IPS DF 6.9 (cell line): ENCODE results near the gene HOXA10.

Experiments
- DNase-seq: peaks from one replicate; pipeline ENCODE4 v3.0.0-alpha.2; 2013; ENCODE audit warnings: low read depth, low spot score
- H3K27ac ChIP-seq: one replicate; pipeline ENCODE4 v1.5.1; 2013; ENCODE audit warnings: low read length, control low read depth
- H3K27me3 ChIP-seq: 2 replicates; pipeline ENCODE4 v1.6.1; 2013; ENCODE audit warnings: mild to moderate bottlenecking, low read length; ENCODE audit not compliant: control insufficient read depth, insufficient read depth
- H3K36me3 ChIP-seq: 2 replicates; pipeline ENCODE4 v1.6.1; 2013; ENCODE audit warnings: low read length; ENCODE audit not compliant: control insufficient read depth, insufficient read depth
- H3K4me1 ChIP-seq: 2 replicates; pipeline ENCODE4 v1.6.1; 2013; ENCODE audit warnings: low read length; ENCODE audit not compliant: control insufficient read depth, insufficient read depth
- H3K4me3 ChIP-seq: 2 replicates; pipeline ENCODE4 v1.5.1; 2013; ENCODE audit warnings: mild to moderate bottlenecking, low read length
- H3K9me3 ChIP-seq: 2 replicates; pipeline ENCODE4 v1.6.1; 2013; ENCODE audit warnings: low read length, inconsistent platforms; ENCODE audit not compliant: control insufficient read depth, insufficient read depth
- WGBS: extraction: QIAGEN DNeasy Blood & Tissue Kit; methylation state at CpG from one replicate; pipeline ENCODE4 v1.1.7; 2013; ENCODE audit warnings: mixed read lengths, missing lambda C conversion rate; ENCODE audit not compliant: insufficient read length, insufficient coverage; 5-methylcytosine and 5-hydroxymethylcytosine counted together

Gene HOXA10

GRCh38 chr7:27203365-27203953 lies 29.3 kb upstream of the HOXA10 start:
- Histone ChIP-seq H3K9me3 (no peaks in the 10 kb centered on the region), H3K36me3 (no peaks in the 10 kb centered on the region), H3K27me3 (peaks cover 93% of the 10 kb centered on the region), H3K4me3 (no peak overlapping the region), H3K27ac (no peak overlapping the region), H3K4me1 (no peaks in the 10 kb centered on the region)
- WGBS: no CpG with 5 or more reads among the region's 10 CpGs
- DNase-seq: no peak

- H3K9me3 ChIP-seq: no peaks in the 10 kb centered on the region
- no peak for DNase-seq
- H3K27me3 ChIP-seq: peaks cover 93% of the 10 kb centered on the region
- no peaks in the 10 kb centered on the region for H3K4me1 ChIP-seq
- no peak overlapping the region for H3K27ac ChIP-seq
- H3K4me3 ChIP-seq: no peak overlapping the region
- H3K36me3 ChIP-seq: no peaks in the 10 kb centered on the region
- no CpG with 5 or more reads among the region's 3 CpGs for WGBS
Observed at GRCh38 chr7:27202862-27203134, 28.7 kb upstream of the HOXA10 start.

GRCh38 chr7:27202018-27202861 lies 28.1 kb upstream of the HOXA10 start:
- Histone ChIP-seq H3K36me3 (no peaks in the 10 kb centered on the region), H3K4me1 (no peaks in the 10 kb centered on the region), H3K27me3 (peaks cover 94% of the 10 kb centered on the region), H3K27ac (no peak overlapping the region), H3K4me3 (no peak overlapping the region), H3K9me3 (no peaks in the 10 kb centered on the region)
- DNase-seq: no peak
- no CpG with 5 or more reads among the region's 30 CpGs for WGBS

GRCh38 chr7:27201580-27202017 lies 27.5 kb upstream of the HOXA10 start:
- Histone ChIP-seq H3K4me3 (no peak overlapping the region), H3K27ac (no peak overlapping the region), H3K4me1 (no peaks in the 10 kb centered on the region), H3K9me3 (no peaks in the 10 kb centered on the region), H3K27me3 (peaks cover 89% of the 10 kb centered on the region), H3K36me3 (no peaks in the 10 kb centered on the region)
- no peak for DNase-seq
- no CpG with 5 or more reads among the region's 4 CpGs for WGBS

- peaks cover 85% of the 10 kb centered on the region for H3K27me3 ChIP-seq
- no peak overlapping the region for H3K27ac ChIP-seq
- no peaks in the 10 kb centered on the region for H3K4me1 ChIP-seq
- H3K4me3 ChIP-seq: no peak overlapping the region
- WGBS: no CpG with 5 or more reads among the region's 14 CpGs
- no peaks in the 10 kb centered on the region for H3K9me3 ChIP-seq
- no peaks in the 10 kb centered on the region for H3K36me3 ChIP-seq
- DNase-seq: no peak
Observed at GRCh38 chr7:27200761-27201579, 26.9 kb upstream of the HOXA10 start.

- H3K4me3 ChIP-seq: peak within 1 kb of the TSS; percentile 5
- peaks cover 83% of the 10 kb centered on the region for H3K27me3 ChIP-seq
- no peak for DNase-seq
- H3K36me3 ChIP-seq: no peaks in the 10 kb centered on the region
- H3K4me1 ChIP-seq: no peaks in the 10 kb centered on the region
- H3K9me3 ChIP-seq: no peaks in the 10 kb centered on the region
- no peak within 1 kb of the TSS for H3K27ac ChIP-seq
- WGBS: no CpG with 5 or more reads among the region's 99 CpGs
Observed at GRCh38 chr7:27199849-27200760, 26.0 kb upstream of the HOXA10 start, which contains the start of gene HOXA13. HOXA13 (minus strand) TSS chr7:27200091; CDS start chr7:27200077, 14 bp downstream.

GRCh38 chr7:27198871-27199801 lies 25.0 kb upstream of the HOXA10 start:
- Histone ChIP-seq H3K4me1 (no peaks in the 10 kb centered on the region), H3K27me3 (peaks cover 80% of the 10 kb centered on the region), H3K9me3 (no peaks in the 10 kb centered on the region), H3K4me3 (peak overlapping the region; percentile 5; the same call in 1 of the 2 replicates), H3K36me3 (no peaks in the 10 kb centered on the region), H3K27ac (no peak overlapping the region)
- no CpG with 5 or more reads among the region's 93 CpGs for WGBS
- DNase-seq: no peak

GRCh38 chr7:27198138-27198841 lies 24.2 kb upstream of the HOXA10 start:
- Histone ChIP-seq H3K9me3 (no peaks in the 10 kb centered on the region), H3K27me3 (peaks cover 80% of the 10 kb centered on the region), H3K4me3 (no peak overlapping the region), H3K4me1 (no peaks in the 10 kb centered on the region), H3K36me3 (no peaks in the 10 kb centered on the region), H3K27ac (no peak overlapping the region)
- WGBS: no CpG with 5 or more reads among the region's 29 CpGs
- no peak for DNase-seq
